WERI-Rb-1 (cell line): Measurements from ENCODE around the gene SLC35B2.
A peak's percentile ranks its signal among the peaks of the same experiment; 100 is the strongest.

Source experiments
- DNase-seq: peaks from one replicate; pipeline ENCODE4 v3.0.0-alpha.2; 2020
- H3K27ac ChIP-seq: fragments of 250-450 bp; sonication (Bioruptor Pico); 2 replicates; pipeline ENCODE4 v1.5.1; 2020; ENCODE audit warnings: mild to moderate bottlenecking, moderate library complexity
- H3K27me3 ChIP-seq: fragments of 250-450 bp; sonication (Bioruptor Pico); 2 replicates; pipeline ENCODE4 v1.5.1; 2021; ENCODE audit warnings: mild to moderate bottlenecking, low read depth, moderate library complexity; ENCODE audit not compliant: insufficient read depth, severe bottlenecking
- H3K36me3 ChIP-seq: fragments of 250-450 bp; sonication (Bioruptor Pico); 2 replicates; pipeline ENCODE4 v1.5.1; 2020; ENCODE audit warnings: mild to moderate bottlenecking, moderate library complexity
- H3K4me3 ChIP-seq: 2 replicates; pipeline ENCODE4 v1.5.1; 2011; ENCODE audit warnings: low read depth, mild to moderate bottlenecking, control low read depth, low read length
- H3K9me3 ChIP-seq: fragments of 250-450 bp; sonication (Bioruptor Pico); 2 replicates; pipeline ENCODE4 v1.5.1; 2021; ENCODE audit warnings: mild to moderate bottlenecking, moderate library complexity; ENCODE audit not compliant: severe bottlenecking
- TF ChIP-seq, protein P1 (sequence below): IDR thresholded peaks from 2 replicates; pipeline ENCODE4 v1.5.1; 2011; ENCODE audit warnings: low read depth, mild to moderate bottlenecking, control low read depth, inconsistent platforms, low read length

Gene SLC35B2

DNA sequence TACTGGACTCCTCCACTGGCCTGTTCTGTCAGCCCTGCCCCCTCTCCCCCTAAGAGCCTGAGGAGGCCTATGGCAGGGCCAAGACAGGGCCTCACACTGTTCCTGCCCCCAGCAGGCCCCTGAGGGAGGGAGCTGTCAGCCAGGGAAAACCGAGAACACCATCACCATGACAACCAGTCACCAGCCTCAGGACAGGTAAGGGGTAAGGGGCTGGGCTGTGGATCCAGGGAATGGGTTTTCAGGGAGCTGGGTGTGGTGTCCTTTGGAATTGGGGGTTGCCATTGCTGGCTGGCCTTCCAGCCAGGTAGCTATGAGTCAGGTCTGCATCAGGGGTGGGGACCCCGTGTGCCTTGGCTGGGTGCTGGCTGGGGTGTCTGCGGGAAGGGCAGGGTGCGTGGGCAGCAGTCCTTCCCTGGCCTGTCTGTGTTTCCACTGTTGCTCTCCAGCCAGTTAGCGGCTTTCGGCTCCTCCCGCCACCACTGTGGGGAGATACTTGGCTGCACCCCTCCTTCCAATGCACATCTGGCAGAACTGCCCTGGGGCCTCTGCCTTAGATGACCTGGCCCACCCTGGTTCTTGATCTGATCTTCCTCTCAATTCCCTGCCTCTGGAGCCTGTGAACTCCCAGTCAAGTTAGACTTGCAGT lies 30.1 kb downstream of the SLC35B2 start:
- Histone ChIP-seq H3K9me3 (no peaks in the 10 kb centered on the region), H3K27ac (no peak overlapping the region), H3K36me3 (peaks cover 58% of the 10 kb centered on the region), H3K27me3 (no peaks in the 10 kb centered on the region), H3K4me3 (no peak overlapping the region)
- TF ChIP-seq, protein P1, sequence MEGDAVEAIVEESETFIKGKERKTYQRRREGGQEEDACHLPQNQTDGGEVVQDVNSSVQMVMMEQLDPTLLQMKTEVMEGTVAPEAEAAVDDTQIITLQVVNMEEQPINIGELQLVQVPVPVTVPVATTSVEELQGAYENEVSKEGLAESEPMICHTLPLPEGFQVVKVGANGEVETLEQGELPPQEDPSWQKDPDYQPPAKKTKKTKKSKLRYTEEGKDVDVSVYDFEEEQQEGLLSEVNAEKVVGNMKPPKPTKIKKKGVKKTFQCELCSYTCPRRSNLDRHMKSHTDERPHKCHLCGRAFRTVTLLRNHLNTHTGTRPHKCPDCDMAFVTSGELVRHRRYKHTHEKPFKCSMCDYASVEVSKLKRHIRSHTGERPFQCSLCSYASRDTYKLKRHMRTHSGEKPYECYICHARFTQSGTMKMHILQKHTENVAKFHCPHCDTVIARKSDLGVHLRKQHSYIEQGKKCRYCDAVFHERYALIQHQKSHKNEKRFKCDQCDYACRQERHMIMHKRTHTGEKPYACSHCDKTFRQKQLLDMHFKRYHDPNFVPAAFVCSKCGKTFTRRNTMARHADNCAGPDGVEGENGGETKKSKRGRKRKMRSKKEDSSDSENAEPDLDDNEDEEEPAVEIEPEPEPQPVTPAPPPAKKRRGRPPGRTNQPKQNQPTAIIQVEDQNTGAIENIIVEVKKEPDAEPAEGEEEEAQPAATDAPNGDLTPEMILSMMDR = no peak
- no peak for DNase-seq

DNA sequence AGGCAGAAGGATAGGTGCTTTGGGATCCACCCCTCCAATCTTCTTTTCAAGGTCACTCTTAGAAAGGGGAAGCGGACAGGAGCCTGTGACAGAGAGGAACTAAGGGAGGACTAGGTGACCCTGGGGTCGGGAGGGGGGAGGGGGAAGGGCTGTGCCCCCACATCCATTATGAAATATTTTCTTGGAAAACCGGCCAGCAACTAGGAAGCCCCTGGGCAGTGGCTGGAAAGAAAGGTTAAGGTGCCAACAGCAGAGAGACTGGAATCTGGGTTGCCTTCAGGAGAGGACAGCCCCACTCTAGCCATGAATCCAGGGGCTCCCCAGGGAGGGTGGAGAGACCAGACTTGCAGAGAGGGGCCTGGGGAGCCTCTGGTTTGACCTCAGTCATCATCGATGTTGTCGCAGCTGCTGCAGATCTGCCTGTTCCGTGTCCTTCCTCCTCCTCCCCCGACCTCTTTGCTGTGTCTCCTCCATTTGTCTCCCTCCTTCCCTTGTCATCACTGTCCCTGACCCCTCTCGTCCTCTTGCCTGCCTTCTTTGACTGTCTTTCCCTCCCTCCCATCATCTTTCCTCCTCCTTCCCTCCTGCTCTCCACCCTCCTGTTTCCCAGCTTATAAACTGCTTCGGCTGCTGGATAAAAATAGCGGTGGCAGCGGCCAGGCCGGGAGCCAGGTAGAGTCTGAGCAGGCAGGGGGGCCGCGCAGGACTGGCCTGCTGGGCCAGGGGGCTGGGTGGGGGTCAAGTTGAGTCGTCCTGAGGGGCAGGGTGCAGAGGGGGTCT lies 30.8 kb downstream of the SLC35B2 start:
- H3K4me3 ChIP-seq = no peak overlapping the region
- H3K36me3 ChIP-seq = peaks cover 51% of the 10 kb centered on the region
- no peaks in the 10 kb centered on the region for H3K9me3 ChIP-seq
- DNase-seq = no peak
- TF ChIP-seq, protein P1 = no peak
- H3K27me3 ChIP-seq = no peaks in the 10 kb centered on the region
- H3K27ac ChIP-seq = peak overlapping the region; percentile 17

- DNase-seq = no peak
- no peak overlapping the region for H3K4me3 ChIP-seq
- no peaks in the 10 kb centered on the region for H3K27me3 ChIP-seq
- H3K27ac ChIP-seq = no peak overlapping the region; the same call in 1 of the 2 replicates
- TF ChIP-seq, protein P1 = no peak
- peaks cover 47% of the 10 kb centered on the region for H3K36me3 ChIP-seq
- H3K9me3 ChIP-seq = no peaks in the 10 kb centered on the region
Observed at GRCh38 chr6:44225579-44226325, 31.6 kb downstream of the SLC35B2 start.

DNA sequence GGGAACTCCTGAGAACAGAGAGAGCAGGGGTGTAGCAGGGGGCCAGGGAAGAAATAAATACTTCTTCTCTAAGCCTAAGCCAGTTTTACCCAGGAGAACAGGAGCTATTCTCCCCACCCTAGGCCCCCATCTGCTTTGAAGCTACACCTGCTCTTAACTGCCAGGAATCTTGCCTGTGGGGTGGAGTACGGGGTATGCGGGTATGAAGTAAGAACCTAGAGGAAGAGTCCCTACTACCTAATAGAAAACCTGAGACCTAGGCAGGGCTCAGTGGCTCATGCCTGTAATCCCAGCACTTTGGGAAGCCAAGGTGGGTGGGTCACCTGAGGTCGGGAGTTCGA lies 32.4 kb downstream of the SLC35B2 start:
- peak overlapping the region; percentile 7; the same call in 1 of the 2 replicates for H3K27ac ChIP-seq
- peaks cover 39% of the 10 kb centered on the region for H3K36me3 ChIP-seq
- DNase-seq = no peak
- no peaks in the 10 kb centered on the region for H3K9me3 ChIP-seq
- TF ChIP-seq, protein P1 = no peak
- H3K27me3 ChIP-seq = no peaks in the 10 kb centered on the region
- H3K4me3 ChIP-seq = no peak overlapping the region

- H3K27ac ChIP-seq = peak overlapping the region; percentile 91
- peaks cover 33% of the 10 kb centered on the region for H3K36me3 ChIP-seq
- H3K4me3 ChIP-seq = peak overlapping the region; percentile 52
- H3K27me3 ChIP-seq = no peaks in the 10 kb centered on the region
- peak; percentile 66 for DNase-seq
- TF ChIP-seq, protein P1 = peak; percentile 65
- H3K9me3 ChIP-seq = no peaks in the 10 kb centered on the region
Observed at GRCh38 chr6:44224029-44224964, 33.0 kb downstream of the SLC35B2 start.
